ENCODE measurements around the gene TNFRSF12A. TPM values are rescaled to one million over a fixed set of nuclear protein-coding genes. Genes with fewer than 3 reads are reported as not detected.

Gene TNFRSF12A
- total and polyA plus RNA-seq, 2 of the 8 experiments (the other 6 are each of a cell fraction or from before 2014, with no cell fraction given): 81.0 to 82.5 TPM

DNA sequence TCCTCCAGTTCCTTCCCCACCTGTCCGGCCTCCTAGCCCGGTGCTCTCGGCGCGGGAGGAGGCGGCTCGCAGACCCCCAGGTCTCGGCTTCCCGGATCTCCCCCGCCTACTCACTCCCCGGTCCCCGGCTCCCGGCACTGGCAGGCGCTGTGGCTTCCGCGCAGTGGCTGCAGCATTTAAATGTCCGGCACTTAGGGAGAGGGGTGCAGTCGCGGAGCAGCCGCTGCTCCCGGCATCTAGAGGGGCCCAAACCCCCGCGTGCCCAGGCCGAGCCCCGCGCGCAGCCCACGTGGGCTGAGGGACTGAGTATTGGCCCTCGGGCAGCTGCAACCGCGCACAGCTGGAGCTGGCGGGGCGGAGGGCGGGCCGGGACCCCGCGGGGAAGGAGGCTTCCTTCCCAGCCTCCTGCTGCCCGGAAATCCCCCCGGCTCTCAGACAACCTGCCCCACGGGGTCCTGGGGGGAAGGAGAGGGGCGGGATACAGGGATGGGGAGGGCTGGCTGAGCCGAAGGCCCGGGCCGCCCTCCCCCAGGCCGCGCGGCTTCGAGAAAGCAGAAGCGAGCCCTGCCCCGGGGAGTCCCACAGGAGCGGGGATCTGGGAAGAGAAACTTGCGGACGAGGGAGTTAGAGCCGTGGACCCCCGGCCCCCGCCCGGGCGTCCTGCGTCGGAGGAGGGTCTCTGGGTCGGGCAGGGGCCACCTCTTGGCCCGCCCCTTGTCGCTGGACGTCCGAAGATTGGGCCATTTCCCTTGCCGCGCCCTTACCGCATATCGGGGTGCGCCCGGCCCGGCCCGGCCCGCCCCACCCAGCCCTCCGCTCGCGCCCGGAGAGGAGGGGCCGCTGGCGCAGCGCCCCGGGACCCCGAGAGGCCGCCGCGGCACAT lies 25.8 kb downstream of the TNFRSF12A start, which contains the start of gene MMP25:
MMP25 (plus strand) TSS at position 804 of the 883 bp plus-strand sequence. CDS start 357 bp downstream, outside the sequence.
- H4K5ac ChIP-seq (ENCODE audit: insufficient read length, low read depth, low read length): peak within 1 kb of the TSS; percentile 97
- no peak within 1 kb of the TSS for H2AFZ ChIP-seq (ENCODE audit: low read length)
- H2AK5ac ChIP-seq (ENCODE audit: low read depth, low read length): no peak within 1 kb of the TSS
- WGBS, 2 experiments (ENCODE audit: extremely low coverage in 1 of 2, insufficient coverage in 1 of 2, insufficient read length in 1 of 2, insufficient replicate concordance in 2 of 2, low coverage in 1 of 2, low lambda C conversion rate in 2 of 2, missing lambda C conversion rate in 1 of 2): 1% methylated on average over 36 of the region's 86 CpGs; no CpG with 5 or more reads in 1 of the 2 experiments
- peak within 1 kb of the TSS; percentile 79 for H4K8ac ChIP-seq (ENCODE audit: extremely low read depth, insufficient read depth, low read length)
- H4K20me1 ChIP-seq (replicated peaks in 1 of 2; ENCODE audit: control insufficient read depth in 1 of 2, insufficient read depth in 2 of 2, low read length in 2 of 2): peaks cover 0 to 11% of the 10 kb centered on the region in 2 experiments
- H3K23ac ChIP-seq (ENCODE audit: insufficient read length): no peak within 1 kb of the TSS
- peak within 1 kb of the TSS; percentile 61; the same call in 1 of the 2 replicates for H2BK15ac ChIP-seq (ENCODE audit: low read length)
- FAIRE-seq (no peak), DNase-seq (ENCODE audit: low read depth in 1 of 2, low spot score in 2 of 2) (no peak)
- ChIA-PET POLR2A (ENCODE audit: partially characterized antibody) (interaction anchor here (0.7 to 34.8 kb wide), 6 partner anchors 9 to 41 kb away, joined by 3 to 1808 read pairs (median 6); partner anchors contain the start of genes BICDL2, CLDN6, CLDN9 and HCFC1R1), CTCF (ENCODE audit: partially characterized antibody) (interaction anchor here (1.0 to 8.0 kb wide), 5 partner anchors 9 to 40 kb away, joined by 3 to 98 read pairs (median 6); no protein-coding TSS in a partner anchor)
- no peaks in the 10 kb centered on the region for H3K36me3 ChIP-seq (ENCODE audit: control insufficient read depth in 2 of 4, insufficient read depth in 4 of 4, low read length in 3 of 4)
- peak within 1 kb of the TSS; percentile 90 for H3K18ac ChIP-seq (ENCODE audit: extremely low read depth, low read length)
- peaks cover 0 to 8% (median 3%) of the 10 kb centered on the region in 4 experiments; a peak in 6 of 7 replicates for H3K27me3 ChIP-seq (replicated peaks in 1 of 4; ENCODE audit: control insufficient read depth in 3 of 4, extremely low read depth in 1 of 4, insufficient read depth in 3 of 4, low read length in 3 of 4)
- H3K14ac ChIP-seq (ENCODE audit: insufficient read length): no peak within 1 kb of the TSS
- peaks cover 0 to 5% of the 10 kb centered on the region in 2 experiments; a peak in 1 of 4 replicates for H3K79me2 ChIP-seq (ENCODE audit: control insufficient read depth in 1 of 2, insufficient read depth in 2 of 2, low read length in 2 of 2)
- peak within 1 kb of the TSS; percentile 54 for H4K91ac ChIP-seq (replicated peaks; ENCODE audit: insufficient read length, low read length)
- no peak within 1 kb of the TSS for H2BK20ac ChIP-seq (ENCODE audit: low read length)
- no peak within 1 kb of the TSS; the same call in 1 of the 2 replicates for H3K27ac ChIP-seq (ENCODE audit: low read depth, low read length)
- peak within 1 kb of the TSS; percentile 66 to 89 (median 80) for H3K4me3 ChIP-seq (ENCODE audit: extremely low read depth in 1 of 4, insufficient read depth in 2 of 4, low read depth in 3 of 4, low read length in 4 of 4)
- H3K23me2 ChIP-seq (ENCODE audit: low read depth, low read length): peaks cover 5% of the 10 kb centered on the region; the same call in 1 of the 2 replicates
- peak within 1 kb of the TSS; percentile 85; the same call in 1 of the 2 replicates for H2BK5ac ChIP-seq (ENCODE audit: low read depth, low read length)
- H3K79me1 ChIP-seq (ENCODE audit: low read depth, low read length): no peaks in the 10 kb centered on the region
- H3K9me3 ChIP-seq (ENCODE audit: insufficient read depth in 2 of 2, low read depth in 1 of 2, low read length in 1 of 2): no peaks in the 10 kb centered on the region
- H3K9ac ChIP-seq (replicated peaks in 1 of 4; ENCODE audit: extremely low read depth in 1 of 4, low read depth in 3 of 4, low read length in 3 of 4): peak within 1 kb of the TSS; percentile 24 to 60 (median 54); a peak in 6 of 7 replicates
- no peak within 1 kb of the TSS; the same call in 1 of the 2 replicates for H2BK12ac ChIP-seq (ENCODE audit: low read depth, low read length)
- H3K4me2 ChIP-seq (ENCODE audit: insufficient read depth in 1 of 2, low read depth in 2 of 2, low read length in 2 of 2): peak within 1 kb of the TSS; percentile 79 to 84
- H2BK120ac ChIP-seq (replicated peaks; ENCODE audit: low read depth, low read length): no peak within 1 kb of the TSS
- H3K4ac ChIP-seq (replicated peaks; ENCODE audit: insufficient read length, low read depth, low read length): peak within 1 kb of the TSS; percentile 21
- H3K56ac ChIP-seq (replicated peaks; ENCODE audit: insufficient read length, low read depth, low read length): peak within 1 kb of the TSS; percentile 93
- peaks cover 0 to 3% (median 0%) of the 10 kb centered on the region in 4 experiments; a peak in 3 of 7 replicates for H3K4me1 ChIP-seq (replicated peaks in 1 of 4; ENCODE audit: control insufficient read depth in 3 of 4, insufficient read depth in 4 of 4, low read length in 3 of 4)
- TF ChIP-seq TEAD4 (IDR thresholded peaks at IDR 0.05; ENCODE audit: low read depth, low read length) (no peak), KDM1A (IDR thresholded peaks at IDR 0.05; ENCODE audit: borderline replicate concordance, low read length) (no peak), KDM5A (IDR thresholded peaks at IDR 0.05; ENCODE audit: low read length) (no peak), RAD21 (IDR thresholded peaks at IDR 0.05 in 1 of 2, conservative IDR thresholded peaks at IDR 0.05 in 1 of 2; ENCODE audit: low read depth in 2 of 2, low read length in 2 of 2) (no peak), SUZ12 (IDR thresholded peaks at IDR 0.05; ENCODE audit: low read length) (no peak), CEBPB (IDR thresholded peaks at IDR 0.05; ENCODE audit: low read depth, low read length) (no peak), GTF2F1 (IDR thresholded peaks at IDR 0.05; ENCODE audit: borderline replicate concordance, low read depth, low read length) (no peak), CBX5 (IDR thresholded peaks at IDR 0.05; ENCODE audit: low read depth, low read length) (no peak), HDAC2 (IDR thresholded peaks at IDR 0.05; ENCODE audit: borderline replicate concordance in 1 of 2, low read depth in 2 of 2, low read length in 2 of 2) (no peak)
- TF ChIP-seq, protein P1, sequence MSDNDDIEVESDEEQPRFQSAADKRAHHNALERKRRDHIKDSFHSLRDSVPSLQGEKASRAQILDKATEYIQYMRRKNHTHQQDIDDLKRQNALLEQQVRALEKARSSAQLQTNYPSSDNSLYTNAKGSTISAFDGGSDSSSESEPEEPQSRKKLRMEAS (IDR thresholded peaks at IDR 0.05): peak; percentile 60; the same call in 1 of the 2 replicates
